GM12878 (cell line): ENCODE measurements around the gene PDLIM5. TPM values are rescaled to one million over a fixed set of nuclear protein-coding genes. Genes with fewer than 3 reads are reported as not detected.

Experiments used
- ATAC-seq: fragments of 200-7000 bp; cut with Tn5 transposase; 3 replicates; pipeline ENCODE4 v1.9.1; 2020; ENCODE audit warnings: mild to moderate bottlenecking, moderate library complexity
- BruUV-seq: library from RNA; stranded (reverse); fragments of 400-500 nt; replicated peaks from 2 replicates; lab custom pipeline; 2021; lab: Mats Ljungman, UMichigan
- CTCF ChIA-PET: fragments of 300-600 bp; sonication (Branson Sonifier 250); formaldehyde crosslinking; extraction: SDS; loops from one replicate; lab custom pipeline; 2021; ENCODE audit warnings: inconsistent platforms; lab: Yijun Ruan, JAX
- POLR2A ChIA-PET: fragments of 350-600 bp; formaldehyde crosslinking; extraction: SDS; loops from one replicate; lab custom pipeline; 2021; ENCODE audit warnings: inconsistent platforms; lab: Charles Lee
- RAD21 ChIA-PET: fragments of 300-600 bp; sonication (Branson Sonifier 250); formaldehyde crosslinking; loops from one replicate; lab custom pipeline; 2023; ENCODE audit warnings: antibody characterized with exemption; ENCODE audit not compliant: unreplicated experiment; lab: Charles Lee
- SMC1A ChIA-PET: fragments of 300-600 bp; sonication (Branson Sonifier 250); formaldehyde crosslinking; loops from one replicate; lab custom pipeline; 2023; ENCODE audit not compliant: unreplicated experiment, uncharacterized antibody; lab: Charles Lee
- DNase-seq: peaks from one replicate; pipeline ENCODE4 v3.0.0-alpha.2; 2011; ENCODE audit warnings: low read depth, low spot score
- FAIRE-seq: peaks from 3 replicates; lab custom pipeline; 2011; peaks lifted over from hg19 to GRCh38; lab: Jason Lieb, UNC
- H2AFZ ChIP-seq: 2 replicates; pipeline ENCODE4 v1.6.0; 2011; ENCODE audit warnings: low read depth, low read length, control low read depth; ENCODE audit not compliant: control insufficient read depth
- H3K27ac ChIP-seq: 2 replicates; pipeline ENCODE4 v1.5.1; 2011; ENCODE audit warnings: control low read depth; ENCODE audit not compliant: control insufficient read depth, insufficient read depth
- H3K27me3 ChIP-seq, 2 experiments: replicated peaks in 1 of 2; 2 replicates each; pipeline versions ENCODE4 v1.6.0 to v1.6.1; 2011; ENCODE audit warnings: low read length in 1 of 2; ENCODE audit not compliant: control insufficient read depth in 2 of 2, insufficient read depth in 2 of 2
- H3K36me3 ChIP-seq, 2 experiments: 2 replicates each; pipeline ENCODE4 v1.5.1; 2011; ENCODE audit warnings: low read length in 1 of 2; ENCODE audit not compliant: control insufficient read depth in 2 of 2, insufficient read depth in 2 of 2
- H3K4me1 ChIP-seq: 2 replicates; pipeline ENCODE4 v1.6.1; 2011; ENCODE audit warnings: mild to moderate bottlenecking, low read length, moderate library complexity, mixed read lengths; ENCODE audit not compliant: control insufficient read depth, insufficient read depth
- H3K4me2 ChIP-seq: 2 replicates; pipeline ENCODE4 v1.6.0; 2011; ENCODE audit warnings: control low read depth; ENCODE audit not compliant: control insufficient read depth, insufficient read depth
- H3K4me3 ChIP-seq: fragments of 200-600 bp; sonication (generic); 2 replicates; pipeline ENCODE4 v1.5.1; 2016
- H3K79me2 ChIP-seq: 2 replicates; pipeline ENCODE4 v1.6.0; 2011; ENCODE audit warnings: low read length; ENCODE audit not compliant: control insufficient read depth, insufficient read depth
- H3K9ac ChIP-seq: 2 replicates; pipeline ENCODE4 v1.8.0; 2011; ENCODE audit warnings: low read length, control low read depth, mixed read lengths; ENCODE audit not compliant: control insufficient read depth, insufficient read depth
- H3K9me3 ChIP-seq: replicated peaks from 3 replicates; pipeline ENCODE4 v1.5.1; 2011; ENCODE audit warnings: mild to moderate bottlenecking, low read length; ENCODE audit not compliant: control insufficient read depth, insufficient read depth
- H4K20me1 ChIP-seq: 2 replicates; pipeline ENCODE4 v1.6.0; 2011; ENCODE audit not compliant: control insufficient read depth, insufficient read depth
- BRCA1 ChIP-seq: IDR thresholded peaks from 2 replicates; pipeline ENCODE4 v1.6.1; 2011; ENCODE audit warnings: low read depth, low read length, improper control_type of control experiment
- CREM ChIP-seq: IDR thresholded peaks from 2 replicates; pipeline ENCODE4 v1.6.1; 2014; ENCODE audit warnings: antibody characterized with exemption, low read depth
- HSF1 ChIP-seq: fragments of 150-350 bp; IDR thresholded peaks from 2 replicates; pipeline ENCODE4 v1.6.1; 2014; ENCODE audit warnings: mild to moderate bottlenecking, low read depth, low read length
- LARP7 ChIP-seq: fragments of 450-650 bp; IDR thresholded peaks from 2 replicates; pipeline ENCODE4 v1.6.1; 2017; ENCODE audit warnings: mild to moderate bottlenecking
- MTA2 ChIP-seq: fragments of 450-650 bp; IDR thresholded peaks from 2 replicates; pipeline ENCODE4 v1.6.1; 2016; ENCODE audit warnings: low read depth, mild to moderate bottlenecking, moderate library complexity
- PAX8 ChIP-seq: fragments of 450-650 bp; IDR thresholded peaks from 2 replicates; pipeline ENCODE4 v1.6.1; 2017; ENCODE audit warnings: mild to moderate bottlenecking, moderate library complexity
- RAD21 ChIP-seq: IDR thresholded peaks from 2 replicates; pipeline ENCODE4 v1.6.1; 2011; ENCODE audit warnings: mild to moderate bottlenecking, low read depth, low read length, moderate library complexity; ENCODE audit not compliant: insufficient read depth
- SRF ChIP-seq, 2 experiments: IDR thresholded peaks; 2 replicates each; pipeline ENCODE4 v1.6.1; 2011; ENCODE audit warnings: low read depth in 2 of 2, low read length in 2 of 2, mild to moderate bottlenecking in 1 of 2, moderate library complexity in 1 of 2
- ZNF622 ChIP-seq: fragments of 450-650 bp; IDR thresholded peaks from 2 replicates; pipeline ENCODE4 v1.6.1; 2017; ENCODE audit warnings: mild to moderate bottlenecking, inconsistent platforms
- WGBS: methylation state at CpG from one replicate; pipeline ENCODE4 v1.1.6; 2016; ENCODE audit warnings: low lambda C conversion rate; ENCODE audit not compliant: insufficient replicate concordance, insufficient coverage; ENCODE audit errors: missing lambda C conversion rate; 5-methylcytosine and 5-hydroxymethylcytosine counted together
- in situ Hi-C: fragments of 300-500 bp; cut with MboI; formaldehyde crosslinking; loops from 9 replicates; pipeline ENCODE4 v1.14.3; 2018; ENCODE audit warnings: mixed read lengths
- intact Hi-C: fragments of 100-400 bp; cut with micrococcal nuclease; formaldehyde crosslinking; loops from one replicate; pipeline ENCODE4 v1.14.2; 2022; ENCODE audit not compliant: unreplicated experiment
- polyA plus RNA-seq, 11 experiments: library from polyadenylated mRNA; depleted of rRNA in 4 of 11; unstranded in 6 of 11; stranded (reverse) in 5 of 11; fragments of >200 nt; fragmentation: Nextera tagmentation in 4 of 11; fragmentation: Illumina TruSeq in 1 of 11; extraction: Ambion mirVana in 4 of 11; extraction: Trizol in 1 of 11; gene quantifications; 1 replicate in 1 of 11; 2 replicates in 10 of 11; pipeline versions ENCODE4 v1.2.1 to v1.2.3, GENCODE V29; 2011 to 2016; ENCODE audit warnings: inconsistent platforms in 2 of 11, missing spikeins in 2 of 11, low read depth in 1 of 11
- total RNA-seq, 4 experiments: library from RNA; depleted of rRNA in 3 of 4; stranded (reverse); fragments of >200 nt in 3 of 4; fragmentation: Illumina TruSeq in 1 of 4; extraction: Trizol in 1 of 4; gene quantifications; 2 replicates each; pipeline versions ENCODE4 v1.2.1 to v1.2.3, GENCODE V29; 2013 to 2021

PDLIM5 gene
- total and polyA plus RNA-seq, 10 of the 15 experiments (the other 5 are each of a cell fraction or from before 2014, with no cell fraction given), result 10.0 to 52.9 (median 20.7) TPM

- Histone ChIP-seq H3K9ac (no peak overlapping the region), H3K36me3 (no peaks in the 10 kb centered on the region), H3K9me3 (no peaks in the 10 kb centered on the region), H3K4me1 (no peaks in the 10 kb centered on the region), H4K20me1 (no peaks in the 10 kb centered on the region), H3K4me3 (no peak overlapping the region), H3K79me2 (no peaks in the 10 kb centered on the region), H2AFZ (no peak overlapping the region), H3K27me3 (no peaks in the 10 kb centered on the region), H3K27ac (no peak overlapping the region), H3K4me2 (no peak overlapping the region)
- ChIA-PET SMC1A (interaction anchor here (1.3 kb wide), 1 partner anchor 27 kb away, joined by 4 read pairs; no protein-coding TSS in a partner anchor), RAD21 (no interaction called here), CTCF (interaction anchor here (1.1 to 1.7 kb wide), 2 partner anchors 11 to 35 kb away, joined by 3 to 7 read pairs; no protein-coding TSS in a partner anchor), POLR2A (no interaction called here)
- TF ChIP-seq LARP7 (no peak), MTA2 (no peak), CREM (no peak), BRCA1 (no peak), PAX8 (no peak), HSF1 (no peak), SRF (IDR thresholded peaks at IDR 0.05; ENCODE audit: low read depth in 2 of 2, low read length in 2 of 2) (no peak), ZNF622 (no peak), RAD21 (no peak)
- FAIRE-seq (no peak), DNase-seq (no peak), ATAC-seq (no peak)
- 60% methylated on average over 3 of the region's 3 CpGs for WGBS
- in situ Hi-C loops, result no loop called here
- no TSS peak for BruUV-seq
- intact Hi-C loops, result no loop called here
These were observed 9.9 kb upstream of the PDLIM5 start for GRCh38 chr4:94441838-94442237.
